Activated naive CD8-positive, alpha-beta T cell treated with anti-CD3 and anti-CD28 coated beads, Interleukin-2, amount 50 U/mL, for 24 hours (primary cell): ENCODE results near the gene NFKBIB.
A peak's percentile ranks its signal among the peaks of the same experiment; 100 is the strongest.
"Not testable (repeated sequence)": the region's sequence is repeated elsewhere in the genome, so short reads cannot be mapped to it uniquely, and the experiment has no call there.

Experiments
- ATAC-seq: fragments of 150-1000 bp; cut with Tn5 transposase; one replicate; pipeline ENCODE4 v1.10.0; 2021
- DNase-seq: peaks from one replicate; pipeline ENCODE4 v3.0.0; 2021
- H3K27ac Mint-ChIP-seq: one replicate; pipeline ENCODE4 v1.8.0; 2021; ENCODE audit warnings: mild to moderate bottlenecking, mixed read lengths
- H3K27me3 Mint-ChIP-seq: one replicate; pipeline ENCODE4 v1.8.0; 2021; ENCODE audit warnings: mixed read lengths
- H3K36me3 Mint-ChIP-seq: one replicate; pipeline ENCODE4 v1.8.0; 2021; ENCODE audit warnings: low read depth, mixed read lengths
- H3K4me1 Mint-ChIP-seq: one replicate; pipeline ENCODE4 v1.8.0; 2021; ENCODE audit warnings: mixed read lengths
- H3K4me3 Mint-ChIP-seq: one replicate; pipeline ENCODE4 v1.8.0; 2021; ENCODE audit warnings: mild to moderate bottlenecking, moderate library complexity, mixed read lengths
- H3K9me3 Mint-ChIP-seq: one replicate; pipeline ENCODE4 v1.8.0; 2021; ENCODE audit warnings: mixed read lengths

The NFKBIB gene

GRCh38 chr19:38867171-38867780 is 32.5 kb upstream of the NFKBIB start:
- Mint-ChIP-seq H3K27me3 (no peaks in the 10 kb centered on the region), H3K4me3 (no peak overlapping the region), H3K27ac (no peak overlapping the region), H3K4me1 (peaks cover 57% of the 10 kb centered on the region), H3K9me3 (no peaks in the 10 kb centered on the region), H3K36me3 (peaks cover 27% of the 10 kb centered on the region)
- no peak for DNase-seq
- no peak for ATAC-seq

GRCh38 chr19:38868551-38868950 is 31.2 kb upstream of the NFKBIB start:
- ATAC-seq (no peak), DNase-seq (no peak)
- H3K4me3 Mint-ChIP-seq: peak overlapping the region; percentile 83
- peak overlapping the region; percentile 83 for H3K27ac Mint-ChIP-seq
- no peaks in the 10 kb centered on the region for H3K9me3 Mint-ChIP-seq
- H3K27me3 Mint-ChIP-seq: no peaks in the 10 kb centered on the region
- peaks cover 31% of the 10 kb centered on the region for H3K36me3 Mint-ChIP-seq
- peaks cover 52% of the 10 kb centered on the region for H3K4me1 Mint-ChIP-seq

- H3K9me3 Mint-ChIP-seq: no peaks in the 10 kb centered on the region
- peak overlapping the region; percentile 83 for H3K27ac Mint-ChIP-seq
- H3K4me3 Mint-ChIP-seq: peak overlapping the region; percentile 83
- ATAC-seq (peak; percentile 17), DNase-seq (peak; percentile 58)
- H3K4me1 Mint-ChIP-seq: peaks cover 50% of the 10 kb centered on the region
- H3K36me3 Mint-ChIP-seq: peaks cover 31% of the 10 kb centered on the region
- H3K27me3 Mint-ChIP-seq: no peaks in the 10 kb centered on the region
Measured at GRCh38 chr19:38869160-38869835, 30.5 kb upstream of the NFKBIB start.

GRCh38 chr19:38869836-38870607 is 29.7 kb upstream of the NFKBIB start:
- peak overlapping the region; percentile 83 for H3K27ac Mint-ChIP-seq
- DNase-seq (peak; percentile 96), ATAC-seq (peak; percentile 89)
- H3K4me3 Mint-ChIP-seq: peak overlapping the region; percentile 83
- H3K4me1 Mint-ChIP-seq: peaks cover 43% of the 10 kb centered on the region
- no peaks in the 10 kb centered on the region for H3K27me3 Mint-ChIP-seq
- H3K9me3 Mint-ChIP-seq: no peaks in the 10 kb centered on the region
- peaks cover 27% of the 10 kb centered on the region for H3K36me3 Mint-ChIP-seq

GRCh38 chr19:38870612-38871011 is 29.2 kb upstream of the NFKBIB start:
- no peak for DNase-seq
- Mint-ChIP-seq H3K4me3 (peak overlapping the region; percentile 83), H3K27me3 (no peaks in the 10 kb centered on the region), H3K9me3 (no peaks in the 10 kb centered on the region), H3K36me3 (peaks cover 24% of the 10 kb centered on the region), H3K4me1 (peaks cover 37% of the 10 kb centered on the region), H3K27ac (peak overlapping the region; percentile 74)
- ATAC-seq: no peak

- not testable (repeated sequence) for H3K27me3 Mint-ChIP-seq, DNase-seq, H3K4me3 Mint-ChIP-seq, H3K9me3 Mint-ChIP-seq, H3K27ac Mint-ChIP-seq, ATAC-seq
- Mint-ChIP-seq H3K4me1 (peaks cover 44% of the 10 kb centered on the region), H3K36me3 (peaks cover 18% of the 10 kb centered on the region)
Measured at GRCh38 chr19:38873400-38873799, 26.4 kb upstream of the NFKBIB start.

GRCh38 chr19:38875656-38876395 is 23.9 kb upstream of the NFKBIB start:
- peaks cover 13% of the 10 kb centered on the region for H3K36me3 Mint-ChIP-seq
- DNase-seq: no peak
- H3K4me1 Mint-ChIP-seq: peaks cover 32% of the 10 kb centered on the region
- no peak overlapping the region for H3K4me3 Mint-ChIP-seq
- H3K9me3 Mint-ChIP-seq: no peaks in the 10 kb centered on the region
- ATAC-seq: no peak
- no peak overlapping the region for H3K27ac Mint-ChIP-seq
- no peaks in the 10 kb centered on the region for H3K27me3 Mint-ChIP-seq

GRCh38 chr19:38877781-38878574 is 21.8 kb upstream of the NFKBIB start, which contains the start of gene RINL:
RINL (minus strand) TSS chr19:38878275; CDS start chr19:38876742, 1,533 bp downstream.
- peaks cover 5% of the 10 kb centered on the region for H3K36me3 Mint-ChIP-seq
- ATAC-seq: peak; percentile 93
- H3K4me3 Mint-ChIP-seq: peak within 1 kb of the TSS; percentile 86
- no peaks in the 10 kb centered on the region for H3K27me3 Mint-ChIP-seq
- DNase-seq: peak; percentile 73
- peaks cover 32% of the 10 kb centered on the region for H3K4me1 Mint-ChIP-seq
- no peaks in the 10 kb centered on the region for H3K9me3 Mint-ChIP-seq
- H3K27ac Mint-ChIP-seq: peak within 1 kb of the TSS; percentile 97

GRCh38 chr19:38878575-38879399 is 21.0 kb upstream of the NFKBIB start:
- ATAC-seq: peak; percentile 17
- DNase-seq: no peak
- Mint-ChIP-seq H3K36me3 (peaks cover 2% of the 10 kb centered on the region), H3K27ac (peak overlapping the region; percentile 97), H3K4me3 (peak overlapping the region; percentile 86), H3K9me3 (no peaks in the 10 kb centered on the region), H3K27me3 (no peaks in the 10 kb centered on the region), H3K4me1 (peaks cover 29% of the 10 kb centered on the region)

- no peaks in the 10 kb centered on the region for H3K27me3 Mint-ChIP-seq
- H3K9me3 Mint-ChIP-seq: no peaks in the 10 kb centered on the region
- ATAC-seq (no peak), DNase-seq (no peak)
- H3K4me3 Mint-ChIP-seq: no peak overlapping the region
- H3K36me3 Mint-ChIP-seq: peaks cover 2% of the 10 kb centered on the region
- peaks cover 29% of the 10 kb centered on the region for H3K4me1 Mint-ChIP-seq
- peak overlapping the region; percentile 97 for H3K27ac Mint-ChIP-seq
Measured at GRCh38 chr19:38879400-38879751, 20.4 kb upstream of the NFKBIB start.

- Mint-ChIP-seq H3K27me3 (no peaks in the 10 kb centered on the region), H3K9me3 (no peaks in the 10 kb centered on the region), H3K36me3 (peaks cover 2% of the 10 kb centered on the region), H3K4me1 (peaks cover 29% of the 10 kb centered on the region), H3K27ac (peak overlapping the region; percentile 60), H3K4me3 (peak overlapping the region; percentile 26)
- no peak for ATAC-seq
- no peak for DNase-seq
Measured at GRCh38 chr19:38880076-38880881, 19.5 kb upstream of the NFKBIB start.

- no peak overlapping the region for H3K4me3 Mint-ChIP-seq
- ATAC-seq (no peak), DNase-seq (no peak)
- peak overlapping the region; percentile 14 for H3K27ac Mint-ChIP-seq
- no peaks in the 10 kb centered on the region for H3K27me3 Mint-ChIP-seq
- H3K4me1 Mint-ChIP-seq: peaks cover 29% of the 10 kb centered on the region
- no peaks in the 10 kb centered on the region for H3K9me3 Mint-ChIP-seq
- H3K36me3 Mint-ChIP-seq: peaks cover 2% of the 10 kb centered on the region
Measured at GRCh38 chr19:38880882-38881609, 18.7 kb upstream of the NFKBIB start.
